M059J (cell line): ENCODE data around the gene HAPLN2. TPM values are rescaled to one million over a fixed set of nuclear protein-coding genes. Genes with fewer than 3 reads are reported as not detected.
"Not testable (repeated sequence)": the region's sequence is repeated elsewhere in the genome, so short reads cannot be mapped to it uniquely, and the experiment has no call there.

Source experiments
- DNase-seq: peaks from one replicate; pipeline ENCODE4 v3.0.0-alpha.2; 2012; ENCODE audit warnings: low read depth
- total RNA-seq: library from RNA; depleted of rRNA; stranded (reverse); fragments of >200 nt; shearing (Covaris generic); gene quantifications from 2 replicates; pipeline ENCODE4 v1.2.3, GENCODE V29; 2014

Gene HAPLN2
- total RNA-seq, 1 experiment from 2014 or later, result not detected

- DNase-seq, result no peak
Observed at GRCh38 chr1:156619582-156619955, 354 bp downstream of the HAPLN2 start.

- no peak for DNase-seq
Observed at GRCh38 chr1:156622581-156623297, 3.5 kb downstream of the HAPLN2 start.

- DNase-seq, result peak; percentile 52
Observed at GRCh38 chr1:156623946-156624813, 5.0 kb downstream of the HAPLN2 start.

- DNase-seq, result no peak
Observed at GRCh38 chr1:156624814-156625435, 5.7 kb downstream of the HAPLN2 start.

- peak; percentile 28 for DNase-seq
Observed at GRCh38 chr1:156625436-156626078, 6.3 kb downstream of the HAPLN2 start.

- DNase-seq, result no peak
Observed at GRCh38 chr1:156626079-156626438, 6.8 kb downstream of the HAPLN2 start.

GRCh38 chr1:156627313-156627880 is 8.2 kb downstream of the HAPLN2 start:
- peak; percentile 65 for DNase-seq

- DNase-seq, result no peak
Observed at GRCh38 chr1:156629823-156630449, 10.7 kb downstream of the HAPLN2 start.

- not testable (repeated sequence) for DNase-seq
Observed at GRCh38 chr1:156631152-156631551, 11.9 kb downstream of the HAPLN2 start.

- no peak for DNase-seq
Observed at GRCh38 chr1:156632355-156632754, 13.1 kb downstream of the HAPLN2 start.

GRCh38 chr1:156638189-156638985 is 19.2 kb downstream of the HAPLN2 start:
- no peak for DNase-seq

- DNase-seq, result peak; percentile 98
Observed at GRCh38 chr1:156639601-156640101, 20.4 kb downstream of the HAPLN2 start.

- DNase-seq, result no peak
Observed at GRCh38 chr1:156640842-156641706, 21.9 kb downstream of the HAPLN2 start.

GRCh38 chr1:156641761-156642264 is 22.6 kb downstream of the HAPLN2 start, which contains the start of gene BCAN:
Gene BCAN (plus strand): TSS chr1:156642117. CDS start chr1:156646055, 3,938 bp downstream.
- no peak for DNase-seq

GRCh38 chr1:156642265-156643048 is 23.2 kb downstream of the HAPLN2 start:
- no peak for DNase-seq

- no peak for DNase-seq
Observed at GRCh38 chr1:156643049-156643777, 24.0 kb downstream of the HAPLN2 start.

- no peak for DNase-seq
Observed at GRCh38 chr1:156643778-156644092, 24.5 kb downstream of the HAPLN2 start.

GRCh38 chr1:156644146-156644545 is 24.9 kb downstream of the HAPLN2 start:
- DNase-seq, result no peak
